ENCODE data around the gene OFD1. TPM values are rescaled to one million over a fixed set of nuclear protein-coding genes. Genes with fewer than 3 reads are reported as not detected.

Gene OFD1
- total RNA-seq, 1 donor from 2014 or later: 26.6 TPM

- intact Hi-C loops (cut with micrococcal nuclease): no loop called here
Observed at GRCh38 chrX:13790206-13791131, 55.9 kb downstream of the OFD1 start.

- intact Hi-C loops (cut with micrococcal nuclease): no loop called here
Observed at GRCh38 chrX:13791145-13791544, 56.6 kb downstream of the OFD1 start.

- intact Hi-C loops (cut with micrococcal nuclease): no loop called here
Observed at GRCh38 chrX:13791559-13791958, 57.0 kb downstream of the OFD1 start.

- intact Hi-C loops (cut with micrococcal nuclease): no loop called here
Observed at GRCh38 chrX:13793897-13794296, 59.3 kb downstream of the OFD1 start.

GRCh38 chrX:13794417-13794816 is 59.9 kb downstream of the OFD1 start:
- intact Hi-C loops (cut with micrococcal nuclease): no loop called here

GRCh38 chrX:13797512-13797911 is 63.0 kb downstream of the OFD1 start:
- intact Hi-C loops (cut with micrococcal nuclease): no loop called here

GRCh38 chrX:13798184-13798583 is 63.6 kb downstream of the OFD1 start:
- intact Hi-C loops (cut with micrococcal nuclease): no loop called here

- intact Hi-C loops (cut with micrococcal nuclease): no loop called here
Observed at GRCh38 chrX:13803116-13803515, 68.6 kb downstream of the OFD1 start.

GRCh38 chrX:13805241-13805640 is 70.7 kb downstream of the OFD1 start:
- intact Hi-C loops (cut with micrococcal nuclease): no loop called here

- intact Hi-C loops (cut with micrococcal nuclease): no loop called here
Observed at GRCh38 chrX:13808293-13808692, 73.7 kb downstream of the OFD1 start.

GRCh38 chrX:13808865-13809264 is 74.3 kb downstream of the OFD1 start:
- intact Hi-C loops (cut with micrococcal nuclease): no loop called here

- intact Hi-C loops (cut with micrococcal nuclease): no loop called here
Observed at GRCh38 chrX:13815664-13816063, 81.1 kb downstream of the OFD1 start.

- intact Hi-C loops (cut with micrococcal nuclease): no loop called here
Observed at GRCh38 chrX:13816176-13816575, 81.6 kb downstream of the OFD1 start.

GRCh38 chrX:13816643-13817627 is 82.4 kb downstream of the OFD1 start, which contains the start of gene GPM6B:
GPM6B (minus strand) TSS chrX:13817093; CDS start chrX:13816904, 189 bp downstream.
- intact Hi-C loops (cut with micrococcal nuclease): no loop called here

Other genes with a start within 250 kb of the OFD1 start
- gene EGFL6, start 165.1 kb upstream of the OFD1 start, total RNA-seq: 8.3 and 9.2 TPM in 2 replicates
- gene TCEANC, start 81.6 kb upstream of the OFD1 start, total RNA-seq: 8.4 and 9.9 TPM in 2 replicates
- gene RAB9A, start 45.6 kb upstream of the OFD1 start, total RNA-seq: 6.2 and 9.0 TPM in 2 replicates
- 23.0 and 23.7 TPM in 2 replicates for gene TRAPPC2, start 128 bp upstream of the OFD1 start, total RNA-seq
- not detected in 2 replicates for gene GPM6B, start 82.3 kb downstream of the OFD1 start, total RNA-seq

Data from T-helper 2 cell treated with Interferon-gamma antibody and Interleukin-4, amounts not matched to agents 100 ng/mL and 5 ng/mL, for 36 hours (primary cell).